Measurements from ENCODE around the gene ZNF135.

GRCh38 chr19:58037927-58038687 is 21.0 kb upstream of the ZNF135 start:
- TF ChIP-seq CTCF (IDR thresholded peaks at IDR 0.05) (no peak), EP300 (IDR thresholded peaks at IDR 0.05) (no peak), POLR2AphosphoS5 (IDR thresholded peaks at IDR 0.05) (no peak), POLR2A (IDR thresholded peaks at IDR 0.05) (no peak)
